Activated CD8-positive, alpha-beta memory T cell treated with anti-CD3 and anti-CD28 coated beads, Interleukin-2, amount 50 U/mL, for 24 hours (primary cell): ENCODE results near the gene ICAM2.
"Not testable (repeated sequence)": the region's sequence is repeated elsewhere in the genome, so short reads cannot be mapped to it uniquely, and the experiment has no call there.

ENCODE experiments used
- DNase-seq: peaks from one replicate; pipeline ENCODE4 v3.0.0-alpha.2; 2020; ENCODE audit errors: extremely low read depth

ICAM2 gene

GRCh38 chr17:63997341-63998048, 22.9 kb downstream of the ICAM2 start:
- DNase-seq: no peak

GRCh38 chr17:63996430-63997182, 23.8 kb downstream of the ICAM2 start:
- DNase-seq: no peak

GRCh38 chr17:63995626-63996025, 24.8 kb downstream of the ICAM2 start:
- no peak for DNase-seq

- DNase-seq: no peak
Observed at GRCh38 chr17:63993368-63993985, 27.0 kb downstream of the ICAM2 start.

- DNase-seq: no peak
Observed at GRCh38 chr17:63991611-63992010, 28.8 kb downstream of the ICAM2 start.

- DNase-seq: no peak
Observed at GRCh38 chr17:63989622-63990345, 30.6 kb downstream of the ICAM2 start.

- DNase-seq: no peak
Observed at GRCh38 chr17:63988741-63989621, 31.5 kb downstream of the ICAM2 start.

GRCh38 chr17:63988127-63988478, 32.3 kb downstream of the ICAM2 start:
- no peak for DNase-seq

GRCh38 chr17:63987221-63988126, 33.0 kb downstream of the ICAM2 start:
- DNase-seq: no peak

GRCh38 chr17:63986821-63987220, 33.6 kb downstream of the ICAM2 start:
- DNase-seq: no peak

GRCh38 chr17:63985387-63986140, 34.9 kb downstream of the ICAM2 start:
- no peak for DNase-seq

- no peak for DNase-seq
Observed at GRCh38 chr17:63984651-63985386, 35.6 kb downstream of the ICAM2 start.

GRCh38 chr17:63984236-63984635, 36.2 kb downstream of the ICAM2 start:
- no peak for DNase-seq

GRCh38 chr17:63983320-63983719, 37.1 kb downstream of the ICAM2 start:
- DNase-seq: no peak

GRCh38 chr17:63982641-63983040, 37.8 kb downstream of the ICAM2 start:
- DNase-seq: not testable (repeated sequence)

- DNase-seq: no peak
Observed at GRCh38 chr17:63978272-63979200, 41.9 kb downstream of the ICAM2 start.

GRCh38 chr17:63976702-63977101, 43.7 kb downstream of the ICAM2 start:
- no peak for DNase-seq
